ENCODE measurements around the gene SYNJ2.

SYNJ2 gene

GRCh38 chr6:158040804-158041347, 59.2 kb downstream of the SYNJ2 start:
- no peak for DNase-seq (ENCODE audit: low read depth in 3 of 3)

- DNase-seq (ENCODE audit: low read depth in 3 of 3): no peak
Observed at GRCh38 chr6:158041370-158041769, 59.7 kb downstream of the SYNJ2 start.

GRCh38 chr6:158041788-158042187, 60.1 kb downstream of the SYNJ2 start:
- DNase-seq (ENCODE audit: low read depth in 3 of 3): no peak

- no peak for DNase-seq (ENCODE audit: low read depth in 3 of 3)
Observed at GRCh38 chr6:158042245-158042798, 60.7 kb downstream of the SYNJ2 start.

GRCh38 chr6:158043008-158043407, 61.3 kb downstream of the SYNJ2 start:
- no peak for DNase-seq (ENCODE audit: low read depth in 3 of 3)

GRCh38 chr6:158043586-158044524, 62.2 kb downstream of the SYNJ2 start:
- no peak for DNase-seq (ENCODE audit: low read depth in 3 of 3)

- DNase-seq (ENCODE audit: low read depth in 3 of 3): no peak
Observed at GRCh38 chr6:158044525-158044888, 62.8 kb downstream of the SYNJ2 start.

- no peak for DNase-seq (ENCODE audit: low read depth in 3 of 3)
Observed at GRCh38 chr6:158046201-158047126, 64.8 kb downstream of the SYNJ2 start.

- DNase-seq (ENCODE audit: low read depth in 3 of 3): peak; percentile 26 to 52 (median 31)
Observed at GRCh38 chr6:158047127-158047518, 65.5 kb downstream of the SYNJ2 start.

GRCh38 chr6:158047563-158048323, 66.1 kb downstream of the SYNJ2 start:
- DNase-seq (ENCODE audit: low read depth in 3 of 3): no peak

- DNase-seq (ENCODE audit: low read depth in 3 of 3): no peak
Observed at GRCh38 chr6:158048589-158048988, 66.9 kb downstream of the SYNJ2 start.

GRCh38 chr6:158049055-158050028, 67.7 kb downstream of the SYNJ2 start:
- no peak for DNase-seq (ENCODE audit: low read depth in 3 of 3)

- DNase-seq (ENCODE audit: low read depth in 3 of 3): no peak
Observed at GRCh38 chr6:158050107-158050735, 68.6 kb downstream of the SYNJ2 start.

GRCh38 chr6:158050955-158051354, 69.3 kb downstream of the SYNJ2 start:
- no peak for DNase-seq (ENCODE audit: low read depth in 3 of 3)

GRCh38 chr6:158051968-158052367, 70.3 kb downstream of the SYNJ2 start:
- DNase-seq (ENCODE audit: low read depth in 3 of 3): no peak

GRCh38 chr6:158053377-158054313, 72.0 kb downstream of the SYNJ2 start:
- DNase-seq (ENCODE audit: low read depth in 3 of 3): peak in 2 of 3 experiments; percentile 51 to 65

- DNase-seq (ENCODE audit: low read depth in 3 of 3): no peak
Observed at GRCh38 chr6:158056355-158056754, 74.7 kb downstream of the SYNJ2 start.

- no peak for DNase-seq (ENCODE audit: low read depth in 3 of 3)
Observed at GRCh38 chr6:158056804-158057203, 75.1 kb downstream of the SYNJ2 start.
